AG10803 (cell line): ENCODE measurements around the gene RETREG1.
"Not testable (repeated sequence)": the region's sequence is repeated elsewhere in the genome, so short reads cannot be mapped to it uniquely, and the experiment has no call there.

Experiments
- DNase-seq: peaks from one replicate; pipeline ENCODE4 v3.0.0; 2010; ENCODE audit warnings: low read depth
- H3K4me3 ChIP-seq: 2 replicates; pipeline ENCODE4 v1.5.1; 2011; ENCODE audit warnings: mild to moderate bottlenecking, low read length, control low read depth
- CTCF ChIP-seq: conservative IDR thresholded peaks from 2 replicates; pipeline ENCODE4 v1.5.1; 2011; ENCODE audit warnings: mild to moderate bottlenecking, low read length, control low read depth, inconsistent platforms

The RETREG1 gene

DNA sequence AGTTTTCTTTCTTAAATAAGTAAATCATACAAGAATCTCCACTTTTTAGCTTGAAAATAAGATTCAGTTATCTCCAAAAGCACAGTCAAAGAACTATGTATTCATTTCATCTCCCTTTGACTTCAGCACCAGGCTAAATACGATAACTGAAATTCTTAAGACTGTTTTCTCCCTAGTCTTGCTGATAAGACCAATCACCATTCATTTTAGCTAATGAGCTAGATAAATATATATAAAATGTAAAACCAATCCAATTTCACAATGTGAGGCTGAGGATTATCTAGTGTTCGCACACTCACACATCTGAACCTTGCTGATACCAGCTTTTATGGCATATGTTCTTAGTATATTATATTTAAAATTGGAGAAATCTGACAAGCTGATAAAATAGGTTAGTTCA, 133.9 kb downstream of the RETREG1 start:
- no peak for DNase-seq
- H3K4me3 ChIP-seq: no peak overlapping the region
- TF ChIP-seq CTCF: no peak

GRCh38 chr5:16480821-16481538, 135.8 kb downstream of the RETREG1 start:
- no peak for TF ChIP-seq CTCF
- H3K4me3 ChIP-seq: no peak overlapping the region
- DNase-seq: peak; percentile 15

GRCh38 chr5:16480144-16480543, 136.7 kb downstream of the RETREG1 start:
- DNase-seq: no peak
- no peak for TF ChIP-seq CTCF
- no peak overlapping the region for H3K4me3 ChIP-seq

- H3K4me3 ChIP-seq: no peak overlapping the region
- TF ChIP-seq CTCF: no peak
- no peak for DNase-seq
Observed at GRCh38 chr5:16477541-16477940, 139.3 kb downstream of the RETREG1 start.

DNA sequence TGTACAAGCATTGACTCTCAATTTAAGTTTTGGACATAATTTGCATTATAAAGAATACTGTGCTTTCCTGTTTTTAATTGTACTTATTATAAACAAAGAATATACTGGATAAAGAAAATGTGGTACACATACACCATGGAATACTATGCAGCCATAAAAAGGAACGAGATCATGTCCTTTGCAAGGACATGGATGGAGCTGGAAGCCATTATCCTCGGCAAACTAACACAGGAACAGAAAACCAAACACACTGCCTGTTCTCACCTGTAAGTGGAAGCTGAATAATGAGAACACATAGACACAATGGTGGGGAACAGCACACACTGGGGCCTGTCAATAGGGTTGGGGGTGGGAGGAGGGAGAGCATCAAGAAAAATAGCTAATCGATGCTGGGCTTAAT, 140.4 kb downstream of the RETREG1 start:
- DNase-seq, H3K4me3 ChIP-seq: not testable (repeated sequence)

GRCh38 chr5:16471387-16471786, 145.4 kb downstream of the RETREG1 start:
- TF ChIP-seq CTCF: no peak
- H3K4me3 ChIP-seq: no peak overlapping the region
- no peak for DNase-seq

- peak; percentile 61 for DNase-seq
- no peak for TF ChIP-seq CTCF
- no peak overlapping the region for H3K4me3 ChIP-seq
Observed at GRCh38 chr5:16467363-16468219, 149.2 kb downstream of the RETREG1 start.
